H1 (cell line): ENCODE results near the gene LRBA.

Experiments
- CTCF ChIP-seq, 3 experiments: IDR thresholded peaks; 1 replicate in 2 of 3; 2 replicates in 1 of 3; pipeline versions ENCODE4 v1.5.1 to v1.6.1; 2011; ENCODE audit warnings: low read length in 3 of 3, mild to moderate bottlenecking in 3 of 3, inconsistent platforms in 2 of 3, low read depth in 1 of 3, moderate library complexity in 1 of 3; ENCODE audit not compliant: insufficient read depth in 1 of 3; ENCODE audit errors: control extremely low read depth in 1 of 3
- JUND ChIP-seq: IDR thresholded peaks from 2 replicates; pipeline ENCODE4 v1.6.1; 2011; ENCODE audit warnings: mild to moderate bottlenecking, improper control_type of control experiment, low read length
- SIRT6 ChIP-seq: IDR thresholded peaks from one replicate; pipeline ENCODE4 v1.7.1; 2012; ENCODE audit warnings: low read length, inconsistent platforms
- TF ChIP-seq, protein P1 (sequence below): IDR thresholded peaks from 2 replicates; pipeline ENCODE4 v1.6.1; 2011; ENCODE audit warnings: low read length, improper control_type of control experiment

DNA sequence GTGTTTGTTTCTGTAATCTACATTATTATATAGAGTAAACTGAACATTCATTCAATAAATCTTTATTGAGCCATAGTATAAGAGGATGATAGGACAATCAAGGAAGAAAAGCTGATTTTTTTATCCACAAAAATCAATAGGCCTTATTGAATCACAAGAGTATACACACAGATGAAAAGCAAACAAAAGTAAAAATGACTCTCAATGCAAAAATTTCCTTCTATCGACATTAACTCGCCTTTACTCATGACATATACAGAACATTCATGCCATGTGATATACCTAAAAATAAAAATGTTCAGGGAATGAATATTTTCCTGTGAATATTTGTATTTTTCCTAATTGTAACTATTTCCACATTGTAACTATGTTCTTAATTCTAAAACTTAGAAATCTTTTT, 161.2 kb downstream of the LRBA start:
- TF ChIP-seq CTCF (IDR thresholded peaks at IDR 0.05; ENCODE audit: control extremely low read depth in 1 of 3, insufficient read depth in 1 of 3, low read depth in 1 of 3, low read length in 3 of 3) (no peak), JUND (no peak), SIRT6 (no peak)
- TF ChIP-seq, protein P1, sequence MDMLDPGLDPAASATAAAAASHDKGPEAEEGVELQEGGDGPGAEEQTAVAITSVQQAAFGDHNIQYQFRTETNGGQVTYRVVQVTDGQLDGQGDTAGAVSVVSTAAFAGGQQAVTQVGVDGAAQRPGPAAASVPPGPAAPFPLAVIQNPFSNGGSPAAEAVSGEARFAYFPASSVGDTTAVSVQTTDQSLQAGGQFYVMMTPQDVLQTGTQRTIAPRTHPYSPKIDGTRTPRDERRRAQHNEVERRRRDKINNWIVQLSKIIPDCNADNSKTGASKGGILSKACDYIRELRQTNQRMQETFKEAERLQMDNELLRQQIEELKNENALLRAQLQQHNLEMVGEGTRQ: no peak
